ENCODE measurements around the gene TRAPPC10.
"Not testable (repeated sequence)": the region's sequence is repeated elsewhere in the genome, so short reads cannot be mapped to it uniquely, and the experiment has no call there.

- not testable (repeated sequence) for TF ChIP-seq YY1 (IDR thresholded peaks at IDR 0.05; ENCODE audit: insufficient read depth, insufficient read length); ZNF274 (IDR thresholded peaks at IDR 0.05; ENCODE audit: low read depth, low read length)
These were observed 130.4 kb downstream of the TRAPPC10 start for GRCh38 chr21:44142470-44142869.

All from NT2/D1 (cell line).